GM23338 (cell line): ENCODE results near the gene ACBD3. TPM values are rescaled to one million over a fixed set of nuclear protein-coding genes. Genes with fewer than 3 reads are reported as not detected.

Experiments
- ATAC-seq: fragments of 200-7000 bp; cut with Tn5 transposase; 3 replicates; pipeline ENCODE4 v1.9.1; 2020
- DNase-seq: peaks from one replicate; pipeline ENCODE4 v3.0.0-alpha.2; 2015; ENCODE audit warnings: low spot score
- H2AFZ ChIP-seq: fragments of 200-600 bp; sonication (generic); 2 replicates; pipeline ENCODE4 v1.8.0; 2016; ENCODE audit warnings: antibody characterized with exemption, mild to moderate bottlenecking, moderate library complexity
- H3F3A ChIP-seq: fragments of 200-600 bp; sonication (generic); replicated peaks from 2 replicates; pipeline ENCODE4 v1.8.0; 2017; ENCODE audit warnings: antibody characterized with exemption, mixed run types, low read depth
- H3K27ac ChIP-seq: fragments of 200-600 bp; sonication (generic); 2 replicates; pipeline ENCODE4 v1.6.1; 2016; ENCODE audit warnings: low read depth
- H3K27me3 ChIP-seq: fragments of 200-600 bp; sonication (generic); 2 replicates; pipeline ENCODE4 v1.8.0; 2016; ENCODE audit warnings: mild to moderate bottlenecking, mixed run types, moderate library complexity; ENCODE audit not compliant: insufficient read depth
- H3K36me3 ChIP-seq: fragments of 200-600 bp; sonication (generic); 2 replicates; pipeline ENCODE4 v1.8.0; 2016; ENCODE audit warnings: mild to moderate bottlenecking; ENCODE audit not compliant: insufficient read depth
- H3K4me1 ChIP-seq: fragments of 200-600 bp; sonication (generic); 2 replicates; pipeline ENCODE4 v1.8.0; 2016; ENCODE audit warnings: mild to moderate bottlenecking, moderate library complexity; ENCODE audit not compliant: insufficient read depth
- H3K4me2 ChIP-seq: fragments of 200-600 bp; sonication (generic); 2 replicates; pipeline ENCODE4 v1.7.1; 2017; ENCODE audit warnings: mixed run types
- H3K4me3 ChIP-seq: fragments of 200-600 bp; sonication (generic); 2 replicates; pipeline ENCODE4 v1.6.1; 2016; ENCODE audit warnings: mixed run types
- H3K79me2 ChIP-seq: fragments of 200-600 bp; sonication (generic); replicated peaks from 2 replicates; pipeline ENCODE4 v1.8.0; 2017; ENCODE audit warnings: mild to moderate bottlenecking; ENCODE audit not compliant: insufficient read depth
- H3K9me2 ChIP-seq: fragments of 200-600 bp; sonication (generic); 2 replicates; pipeline ENCODE4 v1.8.0; 2017; ENCODE audit not compliant: insufficient read depth
- H4K20me1 ChIP-seq: fragments of 200-600 bp; sonication (generic); replicated peaks from 2 replicates; pipeline ENCODE4 v1.8.0; 2017; ENCODE audit warnings: mild to moderate bottlenecking; ENCODE audit not compliant: insufficient read depth
- H3K27ac Mint-ChIP-seq: 2 replicates; pipeline ENCODE4 v1.8.0; 2020; ENCODE audit warnings: inconsistent platforms, mild to moderate bottlenecking, moderate library complexity, mixed read lengths
- H3K27me3 Mint-ChIP-seq: 3 replicates; pipeline ENCODE4 v1.8.0; 2022; ENCODE audit warnings: low read depth, mild to moderate bottlenecking, moderate library complexity, mixed read lengths, inconsistent platforms; ENCODE audit not compliant: insufficient read depth, poor library complexity
- H3K36me3 Mint-ChIP-seq: 3 replicates; pipeline ENCODE4 v1.8.0; 2021; ENCODE audit warnings: low read depth, mild to moderate bottlenecking, inconsistent platforms, moderate library complexity, mixed read lengths
- H3K4me1 Mint-ChIP-seq: 3 replicates; pipeline ENCODE4 v1.8.0; 2020; ENCODE audit warnings: mild to moderate bottlenecking, inconsistent platforms, mixed read lengths
- H3K4me3 Mint-ChIP-seq: 3 replicates; pipeline ENCODE4 v1.8.0; 2021; ENCODE audit warnings: moderate library complexity, mild to moderate bottlenecking, inconsistent platforms, mixed read lengths
- H3K9me3 Mint-ChIP-seq: 3 replicates; pipeline ENCODE4 v1.8.0; 2020; ENCODE audit warnings: moderate library complexity, mild to moderate bottlenecking, inconsistent platforms, mixed read lengths
- EZH2 ChIP-seq: fragments of 200-600 bp; sonication (generic); IDR thresholded peaks from one replicate; pipeline ENCODE4 v1.8.0; 2017; ENCODE audit warnings: antibody characterized with exemption, mild to moderate bottlenecking, low read depth; ENCODE audit not compliant: unreplicated experiment
- POLR2AphosphoS5 ChIP-seq: IDR thresholded peaks from 2 replicates; pipeline ENCODE4 v1.6.1; 2016; ENCODE audit warnings: antibody characterized with exemption, low read depth
- STAT1 ChIP-seq: IDR thresholded peaks from one replicate; pipeline ENCODE4 v1.6.1; 2016; ENCODE audit warnings: antibody characterized with exemption; ENCODE audit not compliant: unreplicated experiment
- ZNF114 ChIP-seq: fragments of 250-450 bp; sonication (Bioruptor Pico); IDR thresholded peaks from 2 replicates; pipeline ENCODE4 v1.5.0; 2020; ENCODE audit warnings: mild to moderate bottlenecking, moderate library complexity
- polyA plus RNA-seq: library from polyadenylated mRNA; unstranded; fragments of >200 nt; fragmentation: Nextera tagmentation; extraction: Ambion mirVana; gene quantifications from 2 replicates; pipeline ENCODE4 v1.2.1, GENCODE V29; 2016
- total RNA-seq: library from RNA; depleted of rRNA; stranded (reverse); fragments of >200 nt; shearing (Covaris generic); gene quantifications from 2 replicates; pipeline ENCODE4 v1.2.3, GENCODE V29; 2014
- TF ChIP-seq, protein P1 (sequence below): fragments of 250-450 bp; sonication (Bioruptor Pico); IDR thresholded peaks from 2 replicates; pipeline ENCODE4 v1.5.0; 2020; ENCODE audit warnings: mild to moderate bottlenecking, moderate library complexity
- TF ChIP-seq, protein P2 (sequence below): IDR thresholded peaks from 2 replicates; pipeline ENCODE4 v1.6.1; 2016; ENCODE audit warnings: antibody characterized with exemption
- TF ChIP-seq, protein P3 (sequence below): IDR thresholded peaks from one replicate; pipeline ENCODE4 v1.6.1; 2018; ENCODE audit warnings: antibody characterized with exemption; ENCODE audit not compliant: unreplicated experiment

The ACBD3 gene
- total and polyA plus RNA-seq, 2 experiments from 2014 or later: 17.1 to 36.2 TPM

DNA sequence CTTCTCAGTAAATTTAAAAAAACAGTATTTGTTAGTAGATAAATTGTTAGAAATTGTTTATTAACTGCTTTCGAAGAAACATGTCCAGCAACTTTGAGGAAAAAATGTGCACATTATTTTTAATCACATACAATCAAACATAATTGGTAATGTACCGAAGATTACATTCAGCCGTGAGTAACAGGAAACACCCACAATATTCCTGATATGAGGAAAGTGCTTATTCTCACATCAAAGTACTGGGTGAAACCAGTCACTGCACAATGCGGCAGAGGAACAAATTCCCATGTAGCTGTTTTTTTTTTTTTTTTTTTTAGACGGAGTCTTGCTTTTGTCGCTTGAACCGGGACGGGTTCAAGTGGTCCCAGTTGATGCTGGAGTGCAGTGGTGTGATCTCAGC, 9.7 kb downstream of the ACBD3 start (continued):
- TF ChIP-seq, protein P1, sequence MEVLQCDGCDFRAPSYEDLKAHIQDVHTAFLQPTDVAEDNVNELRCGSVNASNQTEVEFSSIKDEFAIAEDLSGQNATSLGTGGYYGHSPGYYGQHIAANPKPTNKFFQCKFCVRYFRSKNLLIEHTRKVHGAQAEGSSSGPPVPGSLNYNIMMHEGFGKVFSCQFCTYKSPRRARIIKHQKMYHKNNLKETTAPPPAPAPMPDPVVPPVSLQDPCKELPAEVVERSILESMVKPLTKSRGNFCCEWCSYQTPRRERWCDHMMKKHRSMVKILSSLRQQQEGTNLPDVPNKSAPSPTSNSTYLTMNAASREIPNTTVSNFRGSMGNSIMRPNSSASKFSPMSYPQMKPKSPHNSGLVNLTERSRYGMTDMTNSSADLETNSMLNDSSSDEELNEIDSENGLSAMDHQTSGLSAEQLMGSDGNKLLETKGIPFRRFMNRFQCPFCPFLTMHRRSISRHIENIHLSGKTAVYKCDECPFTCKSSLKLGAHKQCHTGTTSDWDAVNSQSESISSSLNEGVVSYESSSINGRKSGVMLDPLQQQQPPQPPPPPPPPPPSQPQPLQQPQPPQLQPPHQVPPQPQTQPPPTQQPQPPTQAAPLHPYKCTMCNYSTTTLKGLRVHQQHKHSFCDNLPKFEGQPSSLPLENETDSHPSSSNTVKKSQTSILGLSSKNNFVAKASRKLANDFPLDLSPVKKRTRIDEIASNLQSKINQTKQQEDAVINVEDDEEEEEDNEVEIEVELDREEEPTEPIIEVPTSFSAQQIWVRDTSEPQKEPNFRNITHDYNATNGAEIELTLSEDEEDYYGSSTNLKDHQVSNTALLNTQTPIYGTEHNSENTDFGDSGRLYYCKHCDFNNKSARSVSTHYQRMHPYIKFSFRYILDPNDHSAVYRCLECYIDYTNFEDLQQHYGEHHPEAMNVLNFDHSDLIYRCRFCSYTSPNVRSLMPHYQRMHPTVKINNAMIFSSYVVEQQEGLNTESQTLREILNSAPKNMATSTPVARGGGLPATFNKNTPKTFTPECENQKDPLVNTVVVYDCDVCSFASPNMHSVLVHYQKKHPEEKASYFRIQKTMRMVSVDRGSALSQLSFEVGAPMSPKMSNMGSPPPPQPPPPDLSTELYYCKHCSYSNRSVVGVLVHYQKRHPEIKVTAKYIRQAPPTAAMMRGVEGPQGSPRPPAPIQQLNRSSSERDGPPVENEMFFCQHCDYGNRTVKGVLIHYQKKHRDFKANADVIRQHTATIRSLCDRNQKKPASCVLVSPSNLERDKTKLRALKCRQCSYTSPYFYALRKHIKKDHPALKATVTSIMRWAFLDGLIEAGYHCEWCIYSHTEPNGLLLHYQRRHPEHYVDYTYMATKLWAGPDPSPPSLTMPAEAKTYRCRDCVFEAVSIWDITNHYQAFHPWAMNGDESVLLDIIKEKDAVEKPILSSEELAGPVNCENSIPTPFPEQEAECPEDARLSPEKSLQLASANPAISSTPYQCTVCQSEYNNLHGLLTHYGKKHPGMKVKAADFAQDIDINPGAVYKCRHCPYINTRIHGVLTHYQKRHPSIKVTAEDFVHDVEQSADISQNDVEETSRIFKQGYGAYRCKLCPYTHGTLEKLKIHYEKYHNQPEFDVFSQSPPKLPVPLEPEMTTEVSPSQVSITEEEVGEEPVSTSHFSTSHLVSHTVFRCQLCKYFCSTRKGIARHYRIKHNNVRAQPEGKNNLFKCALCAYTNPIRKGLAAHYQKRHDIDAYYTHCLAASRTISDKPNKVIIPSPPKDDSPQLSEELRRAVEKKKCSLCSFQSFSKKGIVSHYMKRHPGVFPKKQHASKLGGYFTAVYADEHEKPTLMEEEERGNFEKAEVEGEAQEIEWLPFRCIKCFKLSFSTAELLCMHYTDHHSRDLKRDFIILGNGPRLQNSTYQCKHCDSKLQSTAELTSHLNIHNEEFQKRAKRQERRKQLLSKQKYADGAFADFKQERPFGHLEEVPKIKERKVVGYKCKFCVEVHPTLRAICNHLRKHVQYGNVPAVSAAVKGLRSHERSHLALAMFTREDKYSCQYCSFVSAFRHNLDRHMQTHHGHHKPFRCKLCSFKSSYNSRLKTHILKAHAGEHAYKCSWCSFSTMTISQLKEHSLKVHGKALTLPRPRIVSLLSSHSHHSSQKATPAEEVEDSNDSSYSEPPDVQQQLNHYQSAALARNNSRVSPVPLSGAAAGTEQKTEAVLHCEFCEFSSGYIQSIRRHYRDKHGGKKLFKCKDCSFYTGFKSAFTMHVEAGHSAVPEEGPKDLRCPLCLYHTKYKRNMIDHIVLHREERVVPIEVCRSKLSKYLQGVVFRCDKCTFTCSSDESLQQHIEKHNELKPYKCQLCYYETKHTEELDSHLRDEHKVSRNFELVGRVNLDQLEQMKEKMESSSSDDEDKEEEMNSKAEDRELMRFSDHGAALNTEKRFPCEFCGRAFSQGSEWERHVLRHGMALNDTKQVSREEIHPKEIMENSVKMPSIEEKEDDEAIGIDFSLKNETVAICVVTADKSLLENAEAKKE (CRISPR knock-in tag): no peak
- TF ChIP-seq STAT1 (no peak), POLR2AphosphoS5 (no peak), ZNF114 (no peak)
- TF ChIP-seq, protein P2, sequence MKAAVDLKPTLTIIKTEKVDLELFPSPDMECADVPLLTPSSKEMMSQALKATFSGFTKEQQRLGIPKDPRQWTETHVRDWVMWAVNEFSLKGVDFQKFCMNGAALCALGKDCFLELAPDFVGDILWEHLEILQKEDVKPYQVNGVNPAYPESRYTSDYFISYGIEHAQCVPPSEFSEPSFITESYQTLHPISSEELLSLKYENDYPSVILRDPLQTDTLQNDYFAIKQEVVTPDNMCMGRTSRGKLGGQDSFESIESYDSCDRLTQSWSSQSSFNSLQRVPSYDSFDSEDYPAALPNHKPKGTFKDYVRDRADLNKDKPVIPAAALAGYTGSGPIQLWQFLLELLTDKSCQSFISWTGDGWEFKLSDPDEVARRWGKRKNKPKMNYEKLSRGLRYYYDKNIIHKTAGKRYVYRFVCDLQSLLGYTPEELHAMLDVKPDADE: no peak

DNA sequence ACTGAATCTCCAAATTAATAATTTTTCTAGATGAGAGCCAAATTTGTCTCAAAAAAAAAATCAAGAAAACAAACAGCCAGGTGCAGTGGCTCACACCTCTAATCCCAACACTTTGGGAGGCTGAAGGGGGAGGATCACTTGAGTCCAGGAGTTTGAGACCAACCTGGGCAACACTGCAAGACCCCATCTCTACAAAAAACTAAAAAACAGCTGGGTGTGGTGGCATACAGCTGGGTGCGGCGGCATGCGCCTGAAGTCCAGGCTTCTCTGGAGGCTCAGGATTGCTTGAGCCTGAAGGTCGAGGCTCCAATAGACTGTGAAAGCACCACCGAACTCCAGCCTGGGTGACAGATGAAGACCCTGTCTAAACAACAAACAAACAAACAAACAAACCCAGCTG, 14.0 kb downstream of the ACBD3 start:
- Mint-ChIP-seq H3K27ac (no peak overlapping the region), H3K4me1 (no peaks in the 10 kb centered on the region), H3K4me3 (no peak overlapping the region)
- TF ChIP-seq, protein P3, sequence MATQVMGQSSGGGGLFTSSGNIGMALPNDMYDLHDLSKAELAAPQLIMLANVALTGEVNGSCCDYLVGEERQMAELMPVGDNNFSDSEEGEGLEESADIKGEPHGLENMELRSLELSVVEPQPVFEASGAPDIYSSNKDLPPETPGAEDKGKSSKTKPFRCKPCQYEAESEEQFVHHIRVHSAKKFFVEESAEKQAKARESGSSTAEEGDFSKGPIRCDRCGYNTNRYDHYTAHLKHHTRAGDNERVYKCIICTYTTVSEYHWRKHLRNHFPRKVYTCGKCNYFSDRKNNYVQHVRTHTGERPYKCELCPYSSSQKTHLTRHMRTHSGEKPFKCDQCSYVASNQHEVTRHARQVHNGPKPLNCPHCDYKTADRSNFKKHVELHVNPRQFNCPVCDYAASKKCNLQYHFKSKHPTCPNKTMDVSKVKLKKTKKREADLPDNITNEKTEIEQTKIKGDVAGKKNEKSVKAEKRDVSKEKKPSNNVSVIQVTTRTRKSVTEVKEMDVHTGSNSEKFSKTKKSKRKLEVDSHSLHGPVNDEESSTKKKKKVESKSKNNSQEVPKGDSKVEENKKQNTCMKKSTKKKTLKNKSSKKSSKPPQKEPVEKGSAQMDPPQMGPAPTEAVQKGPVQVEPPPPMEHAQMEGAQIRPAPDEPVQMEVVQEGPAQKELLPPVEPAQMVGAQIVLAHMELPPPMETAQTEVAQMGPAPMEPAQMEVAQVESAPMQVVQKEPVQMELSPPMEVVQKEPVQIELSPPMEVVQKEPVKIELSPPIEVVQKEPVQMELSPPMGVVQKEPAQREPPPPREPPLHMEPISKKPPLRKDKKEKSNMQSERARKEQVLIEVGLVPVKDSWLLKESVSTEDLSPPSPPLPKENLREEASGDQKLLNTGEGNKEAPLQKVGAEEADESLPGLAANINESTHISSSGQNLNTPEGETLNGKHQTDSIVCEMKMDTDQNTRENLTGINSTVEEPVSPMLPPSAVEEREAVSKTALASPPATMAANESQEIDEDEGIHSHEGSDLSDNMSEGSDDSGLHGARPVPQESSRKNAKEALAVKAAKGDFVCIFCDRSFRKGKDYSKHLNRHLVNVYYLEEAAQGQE: no peak
- TF ChIP-seq EZH2 (no peak), POLR2AphosphoS5 (no peak)

More for the DNA sequence above, 14.0 kb downstream of the ACBD3 start:
- ATAC-seq: no peak
- H3K36me3 ChIP-seq: no peaks in the 10 kb centered on the region
- no peaks in the 10 kb centered on the region for H3K9me2 ChIP-seq
- H3F3A ChIP-seq: no peaks in the 10 kb centered on the region
- H3K27me3 Mint-ChIP-seq: peaks cover 5% of the 10 kb centered on the region
- peaks cover 27% of the 10 kb centered on the region for H4K20me1 ChIP-seq
- H3K79me2 ChIP-seq: peaks cover 92% of the 10 kb centered on the region
- no peak overlapping the region for H3K4me3 ChIP-seq
- no peak overlapping the region for H2AFZ ChIP-seq
- no peak for DNase-seq
- no peak overlapping the region for H3K4me2 ChIP-seq
- peaks cover 4% of the 10 kb centered on the region; the same call in 2 of the 3 replicates for H3K36me3 Mint-ChIP-seq
- H3K9me3 Mint-ChIP-seq: no peaks in the 10 kb centered on the region
- H3K27me3 ChIP-seq: no peaks in the 10 kb centered on the region
- H3K4me1 ChIP-seq: no peaks in the 10 kb centered on the region
- peak overlapping the region; percentile 52; the same call in 1 of the 2 replicates for H3K27ac ChIP-seq
